ENCODE measurements around the gene CELSR1.

- TF ChIP-seq CTCF (conservative IDR thresholded peaks at IDR 0.05 in 1 of 2, IDR thresholded peaks at IDR 0.05 in 1 of 2; ENCODE audit: low read depth in 1 of 2, low read length in 2 of 2) (no peak), EZH2 (IDR thresholded peaks at IDR 0.05; ENCODE audit: low read length, missing control alignments) (no peak)
Observed at GRCh38 chr22:46376908-46377524, 160.4 kb downstream of the CELSR1 start.
